Activated CD4-positive, alpha-beta T cell treated with anti-CD3 and anti-CD28 coated beads, Interleukin-10, Interleukin-2, amounts not matched to agents 100 ng/mL and 50 ng/mL, durations not matched to agents 16 hours and 8 hours (primary cell): ENCODE results near the gene HOXC4.
"Not testable (repeated sequence)": the region's sequence is repeated elsewhere in the genome, so short reads cannot be mapped to it uniquely, and the experiment has no call there.

Experiments used
- DNase-seq: peaks from one replicate; pipeline ENCODE4 v3.0.0-alpha.2; 2020

HOXC4 gene

DNA sequence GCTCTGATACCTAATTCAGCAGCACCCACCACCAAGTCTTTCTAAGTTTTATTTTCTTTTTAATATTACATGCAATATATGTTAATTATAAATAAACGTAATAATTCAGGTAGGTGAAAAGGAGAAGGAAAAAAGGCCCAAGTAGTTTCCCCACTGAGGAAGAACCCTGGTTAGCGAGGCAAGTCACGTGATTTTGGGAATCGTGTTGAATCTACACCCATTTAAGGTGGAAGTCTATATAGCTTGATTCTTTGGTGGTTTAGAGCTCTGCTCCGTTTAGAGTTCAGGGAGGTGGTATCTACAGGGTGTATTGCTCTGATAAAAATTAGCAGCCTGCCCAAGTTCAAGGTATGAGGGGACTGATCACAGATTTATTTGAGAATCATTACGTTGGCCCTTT is 47.0 kb downstream of the HOXC4 start:
- DNase-seq, result not testable (repeated sequence)

GRCh38 chr12:54102223-54102622 is 48.6 kb downstream of the HOXC4 start:
- not testable (repeated sequence) for DNase-seq

- not testable (repeated sequence) for DNase-seq
Measured at GRCh38 chr12:54103827-54104226, 50.2 kb downstream of the HOXC4 start.
